GM12891 (cell line): Measurements from ENCODE around the gene GREB1.

Experiments used
- POLR2A ChIP-seq: IDR thresholded peaks from 2 replicates; pipeline ENCODE4 v1.6.1; 2011; ENCODE audit warnings: low read depth, low read length, control low read depth
- POLR2AphosphoS5 ChIP-seq: IDR thresholded peaks from 2 replicates; pipeline ENCODE4 v1.6.1; 2011; ENCODE audit warnings: low read depth, low read length, control low read depth
- TAF1 ChIP-seq: IDR thresholded peaks from 2 replicates; pipeline ENCODE4 v1.6.1; 2011; ENCODE audit warnings: low read depth, low read length, control low read depth

- TF ChIP-seq POLR2A (no peak), TAF1 (no peak), POLR2AphosphoS5 (no peak)
Observed at GRCh38 chr2:11559066-11559785, 25.4 kb downstream of the GREB1 start.
